ENCODE results near the gene TMEM17.

TMEM17 gene

GRCh38 chr2:62531594-62531993 lies 25.6 kb upstream of the TMEM17 start:
- Mint-ChIP-seq H3K4me1 (peaks cover 2% of the 10 kb centered on the region), H3K27ac (no peak overlapping the region), H3K27me3 (ENCODE audit: low read depth, poor library complexity) (peaks cover 3% of the 10 kb centered on the region), H3K9me3 (peaks cover 21% of the 10 kb centered on the region), H3K4me3 (no peak overlapping the region), H3K36me3 (ENCODE audit: low read depth) (no peaks in the 10 kb centered on the region)
- DNase-seq, result no peak
- TF ChIP-seq CTCF (IDR thresholded peaks at IDR 0.05), result no peak

- Mint-ChIP-seq H3K4me1 (peaks cover 11% of the 10 kb centered on the region), H3K27ac (no peak overlapping the region), H3K9me3 (peaks cover 13% of the 10 kb centered on the region), H3K36me3 (ENCODE audit: low read depth) (no peaks in the 10 kb centered on the region), H3K27me3 (ENCODE audit: low read depth, poor library complexity) (peaks cover 3% of the 10 kb centered on the region), H3K4me3 (no peak overlapping the region)
- no peak for TF ChIP-seq CTCF (IDR thresholded peaks at IDR 0.05)
- DNase-seq, result no peak
These were observed 23.8 kb upstream of the TMEM17 start for GRCh38 chr2:62529758-62530157.

- no peak overlapping the region for H3K4me3 Mint-ChIP-seq
- no peak overlapping the region for H3K27ac Mint-ChIP-seq
- no peaks in the 10 kb centered on the region for H3K36me3 Mint-ChIP-seq (ENCODE audit: low read depth)
- TF ChIP-seq CTCF (IDR thresholded peaks at IDR 0.05), result no peak
- peaks cover 11% of the 10 kb centered on the region for H3K4me1 Mint-ChIP-seq
- no peaks in the 10 kb centered on the region for H3K27me3 Mint-ChIP-seq (ENCODE audit: low read depth, poor library complexity)
- no peak for DNase-seq
- peaks cover 10% of the 10 kb centered on the region for H3K9me3 Mint-ChIP-seq
These were observed 21.6 kb upstream of the TMEM17 start for GRCh38 chr2:62527478-62528210.

GRCh38 chr2:62526531-62527381 lies 20.8 kb upstream of the TMEM17 start:
- Mint-ChIP-seq H3K4me1 (peaks cover 11% of the 10 kb centered on the region), H3K36me3 (ENCODE audit: low read depth) (no peaks in the 10 kb centered on the region), H3K27me3 (ENCODE audit: low read depth, poor library complexity) (no peaks in the 10 kb centered on the region), H3K4me3 (no peak overlapping the region), H3K27ac (no peak overlapping the region), H3K9me3 (peaks cover 15% of the 10 kb centered on the region)
- no peak for TF ChIP-seq CTCF (IDR thresholded peaks at IDR 0.05)
- no peak for DNase-seq

- Mint-ChIP-seq H3K9me3 (peaks cover 22% of the 10 kb centered on the region), H3K27me3 (ENCODE audit: low read depth, poor library complexity) (no peaks in the 10 kb centered on the region), H3K4me1 (peaks cover 11% of the 10 kb centered on the region), H3K4me3 (no peak overlapping the region), H3K36me3 (ENCODE audit: low read depth) (no peaks in the 10 kb centered on the region), H3K27ac (peak overlapping the region; percentile 85)
- TF ChIP-seq CTCF (IDR thresholded peaks at IDR 0.05), result no peak
- DNase-seq, result no peak
These were observed 19.7 kb upstream of the TMEM17 start for GRCh38 chr2:62525549-62526269.
